ENCODE data around the gene SRXN1. TPM values are rescaled to one million over a fixed set of nuclear protein-coding genes. Genes with fewer than 3 reads are reported as not detected.

Gene SRXN1
- total RNA-seq, 1 donor from 2014 or later: 24.1 TPM

DNA sequence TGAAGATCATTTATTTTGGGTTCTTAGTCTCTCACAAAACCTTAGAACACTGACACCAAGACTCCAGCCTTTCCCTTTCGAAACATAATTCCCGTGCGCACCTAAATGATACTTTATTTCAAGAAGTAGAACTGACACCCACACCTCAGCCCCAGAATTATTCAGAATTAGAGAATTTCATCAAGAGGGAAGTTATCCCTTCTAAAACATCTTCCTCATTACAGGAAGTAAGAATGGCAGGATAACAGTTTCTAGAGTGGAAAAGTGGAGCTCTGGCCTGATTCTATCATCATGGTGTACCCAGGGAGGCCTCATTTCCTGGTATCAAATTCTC is 1.4 kb upstream of the SRXN1 start:
- Mint-ChIP-seq H3K9me3 (no peaks in the 10 kb centered on the region), H3K36me3 (ENCODE audit: low read depth) (peaks cover 16% of the 10 kb centered on the region), H3K4me1 (peaks cover 29% of the 10 kb centered on the region), H3K27ac (no peak overlapping the region), H3K27me3 (peaks cover 42% of the 10 kb centered on the region), H3K4me3 (peak overlapping the region; percentile 83)
- DNase-seq: no peak
- intact Hi-C loops (cut with micrococcal nuclease): no loop called here

DNA sequence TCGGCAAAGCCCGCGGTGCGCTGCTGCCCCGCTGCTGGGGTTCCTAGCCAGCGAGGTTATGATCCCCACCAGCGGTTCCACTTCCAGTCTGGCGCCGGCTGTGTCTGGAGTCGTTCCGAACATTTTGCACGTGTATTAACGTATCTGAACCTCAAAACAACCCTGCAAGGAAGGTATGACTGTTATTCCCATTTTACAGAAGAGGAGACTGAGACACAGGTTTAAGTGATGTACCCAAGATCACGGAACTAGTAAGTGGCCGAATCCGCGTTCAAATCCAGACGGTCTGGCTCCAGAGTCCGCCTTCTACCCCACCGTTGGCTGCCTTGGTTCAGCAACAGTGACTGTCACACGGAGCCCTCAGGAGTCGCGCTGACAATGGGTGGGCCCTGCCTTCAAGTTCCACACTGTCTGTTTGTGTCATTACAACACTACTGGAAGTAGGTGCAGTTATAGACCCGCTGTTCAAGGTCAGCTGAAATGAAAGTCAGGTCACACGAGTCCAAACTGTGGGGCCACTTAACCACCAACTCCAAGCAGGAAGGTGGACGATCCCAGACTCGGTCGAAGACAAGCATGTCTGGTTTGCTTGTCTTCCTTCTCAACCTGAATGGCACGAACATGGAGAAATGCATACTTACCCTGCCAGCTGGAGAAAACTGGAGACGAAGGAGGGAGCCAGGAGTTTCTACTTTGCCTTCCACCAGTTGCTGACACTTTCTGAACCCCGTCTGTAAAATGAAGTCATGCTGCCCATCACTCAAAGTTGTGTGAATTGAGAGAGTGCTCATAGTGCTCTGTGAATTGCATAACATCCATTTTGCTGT is 803 bp upstream of the SRXN1 start:
- H3K27ac Mint-ChIP-seq: peak overlapping the region; percentile 77
- no peak for DNase-seq

DNA sequence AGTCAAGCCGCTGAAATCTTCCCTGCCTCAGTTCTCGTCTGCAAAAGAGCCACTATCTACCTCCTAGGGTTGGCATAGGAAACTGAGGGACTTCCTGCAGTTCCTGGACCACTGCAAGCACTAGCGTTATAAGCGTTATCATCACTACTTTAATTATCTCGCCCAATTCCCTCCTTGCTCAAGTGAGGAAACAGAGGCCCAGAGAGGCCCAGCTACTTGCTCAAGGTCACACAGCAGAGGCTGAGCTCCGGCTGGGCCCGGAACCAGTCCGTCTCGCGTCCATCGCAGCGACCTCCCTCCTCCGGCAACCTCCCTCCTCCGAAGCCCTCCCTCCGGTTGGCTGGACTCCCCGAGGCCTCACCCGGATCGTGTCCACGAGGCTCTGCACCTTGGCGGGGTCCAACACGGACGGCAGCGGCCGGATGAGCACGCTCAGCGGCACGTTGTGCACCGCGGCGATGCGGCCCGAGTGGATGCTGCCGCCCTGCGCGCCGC is 338 bp downstream of the SRXN1 start:
- peak overlapping the region; percentile 91 for H3K4me3 Mint-ChIP-seq
- no peak for DNase-seq
- H3K36me3 Mint-ChIP-seq (ENCODE audit: low read depth): peaks cover 31% of the 10 kb centered on the region
- peaks cover 29% of the 10 kb centered on the region for H3K4me1 Mint-ChIP-seq
- H3K9me3 Mint-ChIP-seq: no peaks in the 10 kb centered on the region
- intact Hi-C loops (cut with micrococcal nuclease): loop anchor here (1.0 to 2.0 kb wide), 2 partner anchors 109 to 182 kb away; partner anchors contain the start of gene CSNK2A1
- H3K27me3 Mint-ChIP-seq: peaks cover 26% of the 10 kb centered on the region
- peak overlapping the region; percentile 84 for H3K27ac Mint-ChIP-seq

More for the DNA sequence above, 803 bp upstream of the SRXN1 start:
- Mint-ChIP-seq H3K27me3 (peaks cover 38% of the 10 kb centered on the region), H3K9me3 (no peaks in the 10 kb centered on the region), H3K4me1 (peaks cover 29% of the 10 kb centered on the region), H3K36me3 (ENCODE audit: low read depth) (peaks cover 20% of the 10 kb centered on the region), H3K4me3 (peak overlapping the region; percentile 83)
- intact Hi-C loops (cut with micrococcal nuclease): loop anchor here (1.0 to 2.0 kb wide), 2 partner anchors 111 to 181 kb away; partner anchors contain the start of gene CSNK2A1

DNA sequence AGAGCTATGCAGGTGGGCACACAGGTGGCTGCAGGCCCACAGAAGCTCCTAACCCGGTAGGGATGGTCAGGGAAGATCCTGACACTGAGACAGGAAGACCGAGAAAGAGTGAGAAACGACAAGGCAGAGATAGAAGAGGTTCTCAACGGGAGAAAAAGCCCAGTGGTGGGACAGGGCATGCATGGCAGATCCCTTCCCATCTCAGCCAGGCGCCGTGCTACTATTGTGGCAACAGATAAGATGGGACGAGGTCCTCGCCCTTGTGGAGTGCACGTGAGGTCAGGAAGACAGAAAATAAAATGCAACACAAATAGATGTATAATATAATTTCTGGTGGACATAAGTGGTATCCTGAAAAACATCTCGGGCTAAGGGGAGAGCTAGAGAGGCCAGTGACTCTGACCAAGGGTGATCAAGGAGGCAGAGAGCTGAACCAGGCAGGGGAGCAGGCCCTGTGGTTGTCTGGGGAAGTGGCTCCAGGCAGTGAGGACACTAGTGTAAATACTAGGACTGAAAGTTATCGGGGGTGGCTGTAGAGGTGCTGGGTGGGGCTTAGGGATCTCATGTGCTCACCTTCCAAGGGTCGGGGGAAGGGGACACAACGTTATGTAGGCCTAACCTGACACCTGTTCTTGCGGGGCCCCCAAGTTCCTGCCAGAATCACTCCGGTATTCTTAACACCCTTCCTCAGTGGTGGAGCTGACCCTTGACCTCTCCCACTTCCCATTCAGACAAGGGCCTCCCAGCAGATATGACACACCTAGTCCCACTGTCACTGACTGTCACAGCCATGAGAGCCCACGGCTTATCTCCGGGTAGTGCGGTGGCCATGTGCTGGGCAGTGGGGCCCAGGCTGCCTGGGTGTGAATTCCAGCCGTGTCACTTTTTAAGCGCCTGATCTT is 1.0 kb downstream of the SRXN1 start:
- Mint-ChIP-seq H3K9me3 (no peaks in the 10 kb centered on the region), H3K27ac (peak overlapping the region; percentile 84), H3K36me3 (ENCODE audit: low read depth) (peaks cover 38% of the 10 kb centered on the region), H3K27me3 (peaks cover 20% of the 10 kb centered on the region), H3K4me1 (peaks cover 29% of the 10 kb centered on the region), H3K4me3 (peak overlapping the region; percentile 91)
- intact Hi-C loops (cut with micrococcal nuclease): loop anchor here (2.0 kb wide), 1 partner anchor 183 kb away; no protein-coding TSS in a partner anchor
- DNase-seq: no peak

DNA sequence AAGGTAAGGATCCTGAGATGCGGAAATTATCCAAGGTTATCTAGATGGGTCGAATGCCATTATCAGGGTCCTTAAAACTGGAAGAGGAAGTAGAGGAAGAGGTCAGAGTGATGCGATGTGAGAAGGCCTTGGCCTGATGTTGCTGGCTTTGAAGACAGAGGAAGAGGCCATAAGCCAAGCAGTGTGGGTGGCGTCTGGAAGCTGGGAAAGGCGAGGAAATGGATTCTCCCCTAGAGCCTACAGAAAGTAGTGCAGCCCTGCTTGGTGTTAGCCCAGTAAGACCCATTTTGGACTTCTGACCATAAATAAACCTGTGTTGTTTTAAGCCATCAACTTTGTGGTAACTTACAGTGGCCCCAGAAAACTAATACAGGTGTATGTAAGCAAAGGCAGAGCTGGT is 2.0 kb downstream of the SRXN1 start:
- Mint-ChIP-seq H3K27me3 (peaks cover 12% of the 10 kb centered on the region), H3K4me3 (peak overlapping the region; percentile 91), H3K27ac (no peak overlapping the region), H3K36me3 (ENCODE audit: low read depth) (peaks cover 42% of the 10 kb centered on the region), H3K4me1 (peaks cover 29% of the 10 kb centered on the region), H3K9me3 (no peaks in the 10 kb centered on the region)
- DNase-seq: no peak
- intact Hi-C loops (cut with micrococcal nuclease): no loop called here

DNA sequence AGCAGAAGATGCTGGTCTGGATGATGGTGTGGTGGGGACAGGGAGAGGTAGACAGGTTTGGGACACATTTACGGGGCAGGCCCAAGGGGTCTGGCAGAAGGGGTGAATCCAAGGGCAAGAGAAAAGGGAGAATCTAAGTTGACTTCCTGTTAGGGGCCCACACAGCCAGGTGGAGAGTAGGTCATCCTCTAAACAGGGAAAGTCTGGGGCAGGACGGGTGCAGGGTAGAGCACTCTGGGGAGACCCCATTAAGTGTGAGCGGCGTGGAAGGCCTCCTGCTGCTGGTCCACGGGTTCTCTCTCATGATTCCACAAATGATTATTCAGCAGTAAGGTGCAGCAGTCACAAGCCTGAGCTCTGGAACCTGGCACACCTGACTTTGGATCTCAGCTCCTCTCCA is 2.7 kb downstream of the SRXN1 start:
- no peaks in the 10 kb centered on the region for H3K9me3 Mint-ChIP-seq
- no peak for DNase-seq
- intact Hi-C loops (cut with micrococcal nuclease): no loop called here
- peaks cover 8% of the 10 kb centered on the region for H3K27me3 Mint-ChIP-seq
- peaks cover 35% of the 10 kb centered on the region for H3K4me1 Mint-ChIP-seq
- peak overlapping the region; percentile 54 for H3K27ac Mint-ChIP-seq
- H3K36me3 Mint-ChIP-seq (ENCODE audit: low read depth): peaks cover 42% of the 10 kb centered on the region
- no peak overlapping the region for H3K4me3 Mint-ChIP-seq

DNA sequence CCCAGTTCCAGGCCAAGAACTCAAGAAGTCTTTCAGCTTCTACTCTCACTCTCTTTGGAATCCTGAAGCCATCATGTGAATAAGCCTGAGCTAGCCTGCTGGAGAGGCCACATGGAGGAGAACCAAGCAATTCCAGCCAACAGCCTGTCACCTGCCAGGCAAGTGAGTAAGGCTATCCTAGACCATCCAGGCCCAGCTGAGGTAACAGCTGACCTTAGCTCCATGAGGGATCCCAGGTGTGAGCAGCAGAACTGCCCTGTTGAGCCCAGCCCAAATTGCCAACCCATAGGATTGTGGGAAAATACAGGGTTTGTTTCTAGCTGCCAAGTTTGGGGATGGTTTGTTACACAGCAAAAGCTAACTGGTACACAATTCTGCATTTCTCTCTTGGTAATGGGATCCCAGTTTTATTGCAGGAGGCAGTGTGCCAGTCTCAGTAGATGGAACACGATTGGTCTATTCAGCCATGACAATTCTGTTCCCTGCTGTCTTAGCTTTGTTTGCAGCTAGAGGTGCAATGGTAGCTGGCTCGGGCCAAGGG is 5.5 kb downstream of the SRXN1 start:
- no peak overlapping the region for H3K4me3 Mint-ChIP-seq
- no peak for DNase-seq
- peaks cover 24% of the 10 kb centered on the region for H3K4me1 Mint-ChIP-seq
- intact Hi-C loops (cut with micrococcal nuclease): no loop called here
- peaks cover 43% of the 10 kb centered on the region for H3K36me3 Mint-ChIP-seq (ENCODE audit: low read depth)
- no peak overlapping the region for H3K27ac Mint-ChIP-seq
- H3K27me3 Mint-ChIP-seq: peaks cover 16% of the 10 kb centered on the region
- no peaks in the 10 kb centered on the region for H3K9me3 Mint-ChIP-seq

DNA sequence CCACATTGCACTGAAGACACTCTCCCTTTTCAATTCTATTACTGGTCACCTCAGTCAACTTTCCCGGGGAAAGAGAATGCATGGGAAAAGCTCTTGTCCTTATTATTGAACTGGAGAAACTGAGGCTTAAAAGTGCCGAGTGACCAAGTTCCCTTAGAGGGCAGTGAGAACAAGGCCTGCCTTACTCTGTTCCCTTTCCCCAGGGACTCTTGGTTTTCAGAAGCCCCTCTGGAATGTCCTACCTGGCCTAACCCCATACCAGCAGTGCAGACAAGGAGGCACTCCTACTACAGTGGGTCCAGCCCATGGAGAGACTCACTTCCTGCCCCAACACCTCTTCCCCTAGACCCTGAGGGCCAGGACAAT is 6.1 kb downstream of the SRXN1 start:
- peaks cover 17% of the 10 kb centered on the region for H3K4me1 Mint-ChIP-seq
- no peaks in the 10 kb centered on the region for H3K9me3 Mint-ChIP-seq
- peaks cover 16% of the 10 kb centered on the region for H3K27me3 Mint-ChIP-seq
- no peak overlapping the region for H3K4me3 Mint-ChIP-seq
- DNase-seq: no peak
- intact Hi-C loops (cut with micrococcal nuclease): no loop called here
- peaks cover 38% of the 10 kb centered on the region for H3K36me3 Mint-ChIP-seq (ENCODE audit: low read depth)
- no peak overlapping the region for H3K27ac Mint-ChIP-seq

DNA sequence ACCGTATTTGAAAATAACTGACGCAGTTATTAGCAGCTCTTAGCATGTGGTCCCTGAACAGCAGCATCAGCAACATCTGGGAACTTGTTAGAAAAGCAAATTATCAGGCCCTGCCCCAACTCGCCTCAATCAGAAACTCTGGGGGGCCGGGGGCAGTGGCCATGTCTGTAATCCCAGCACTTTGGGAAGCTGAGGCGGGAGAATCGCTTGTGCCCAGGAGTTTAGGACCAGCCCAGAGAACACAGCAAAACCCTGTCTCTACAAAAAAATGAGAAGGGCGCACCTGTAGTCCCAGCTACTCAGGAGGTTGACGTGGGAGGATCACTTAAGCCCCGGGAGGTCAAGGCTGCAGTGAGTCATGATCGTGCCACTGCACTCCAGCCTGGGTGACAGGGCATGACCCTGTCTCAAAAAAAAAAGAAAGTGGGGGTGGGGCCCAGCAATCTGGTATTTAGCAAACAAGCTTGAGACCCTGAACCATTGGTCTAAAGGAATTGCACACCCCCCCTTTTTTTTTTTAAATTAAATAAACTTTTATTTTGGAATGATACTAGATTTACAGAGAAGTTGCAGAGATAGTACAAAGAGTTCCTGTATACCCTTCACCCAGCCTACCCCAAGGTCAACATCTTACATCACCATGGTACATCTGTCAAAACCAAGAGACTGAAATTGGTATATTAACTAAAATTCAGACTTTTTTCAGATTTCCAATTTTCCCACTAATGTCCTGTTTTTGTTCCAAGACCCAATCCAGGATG is 6.7 kb downstream of the SRXN1 start:
- intact Hi-C loops (cut with micrococcal nuclease): no loop called here
- no peak for DNase-seq
- Mint-ChIP-seq H3K27me3 (peaks cover 19% of the 10 kb centered on the region), H3K4me1 (peaks cover 15% of the 10 kb centered on the region), H3K4me3 (no peak overlapping the region), H3K36me3 (ENCODE audit: low read depth) (peaks cover 36% of the 10 kb centered on the region), H3K27ac (no peak overlapping the region), H3K9me3 (no peaks in the 10 kb centered on the region)

DNA sequence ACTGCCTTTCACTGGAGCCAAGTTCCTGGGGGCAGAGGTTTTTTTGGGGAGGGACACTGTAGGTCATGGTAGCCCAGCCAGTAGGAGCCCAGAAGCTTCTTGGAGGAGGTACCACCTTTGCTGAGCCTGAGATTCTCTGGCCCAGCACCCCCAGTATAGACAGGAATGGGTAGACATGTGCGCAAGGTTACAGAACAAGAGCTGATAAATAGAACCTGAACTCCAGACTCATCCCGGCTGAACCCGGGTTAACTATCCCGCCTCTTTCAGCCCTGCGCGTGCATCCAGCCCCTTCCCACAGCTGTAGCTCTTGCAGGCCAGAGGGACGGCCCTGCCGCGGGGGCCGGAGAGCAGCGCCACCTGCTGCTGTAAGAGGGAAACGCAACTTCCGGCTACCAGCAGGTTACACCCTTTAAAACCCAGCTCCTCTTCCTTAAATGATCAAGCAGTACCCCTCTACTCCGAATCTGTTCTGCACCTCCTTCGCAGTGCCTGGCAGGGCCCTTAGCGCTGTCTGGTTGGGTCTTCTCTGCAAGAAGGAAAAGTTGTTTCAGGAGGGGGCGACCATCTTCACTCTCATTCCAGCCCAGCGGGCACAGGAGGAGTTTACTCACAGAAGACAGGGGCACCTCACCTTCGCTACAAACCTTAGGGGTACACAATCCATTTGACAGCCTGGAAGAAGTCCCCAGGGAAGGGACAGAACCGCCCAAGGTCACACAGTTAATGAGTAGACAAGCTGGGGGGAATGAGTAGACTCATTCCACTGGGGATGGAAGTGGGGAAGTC is 7.5 kb downstream of the SRXN1 start:
- Mint-ChIP-seq H3K36me3 (ENCODE audit: low read depth) (peaks cover 33% of the 10 kb centered on the region), H3K27me3 (peaks cover 22% of the 10 kb centered on the region), H3K4me1 (peaks cover 11% of the 10 kb centered on the region), H3K27ac (no peak overlapping the region), H3K9me3 (no peaks in the 10 kb centered on the region), H3K4me3 (no peak overlapping the region)
- intact Hi-C loops (cut with micrococcal nuclease): loop anchor here (1.0 to 2.0 kb wide), 2 partner anchors 83 to 291 kb away; no protein-coding TSS in a partner anchor
- peak; percentile 93 for DNase-seq

DNA sequence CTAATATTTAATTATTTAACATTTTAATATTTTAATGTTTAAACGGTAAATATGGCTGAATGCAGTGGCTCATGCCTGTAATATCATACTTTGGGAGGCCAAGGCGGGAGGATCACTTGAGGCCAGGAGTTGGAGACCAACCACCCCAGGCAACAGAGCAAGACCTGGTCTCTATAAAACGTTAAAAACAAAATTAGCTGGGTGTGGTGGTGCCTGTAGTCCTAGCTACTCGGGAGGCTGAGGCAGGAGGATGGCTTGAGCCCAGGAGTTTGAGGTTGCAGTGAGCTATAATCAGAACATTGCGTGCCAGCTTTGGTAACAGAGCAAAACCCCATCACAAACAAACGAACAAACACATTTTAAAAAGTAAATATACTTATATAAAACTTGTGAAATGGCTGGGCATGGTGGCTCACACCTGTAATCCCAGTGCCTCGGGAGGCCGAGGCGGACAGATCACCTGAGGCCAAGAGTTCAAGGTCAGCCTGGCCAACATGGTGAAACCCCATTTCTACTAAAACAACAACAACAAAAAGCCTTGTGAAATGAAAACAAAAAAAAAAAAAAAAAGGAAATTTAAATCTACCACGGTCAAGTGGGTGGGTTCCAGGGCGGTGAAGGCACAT is 8.2 kb downstream of the SRXN1 start:
- no peak overlapping the region for H3K4me3 Mint-ChIP-seq
- H3K27me3 Mint-ChIP-seq: peaks cover 25% of the 10 kb centered on the region
- intact Hi-C loops (cut with micrococcal nuclease): loop anchor here (1.0 to 2.0 kb wide), 2 partner anchors 83 to 290 kb away; no protein-coding TSS in a partner anchor
- peaks cover 28% of the 10 kb centered on the region for H3K36me3 Mint-ChIP-seq (ENCODE audit: low read depth)
- H3K9me3 Mint-ChIP-seq: no peaks in the 10 kb centered on the region
- no peak overlapping the region for H3K27ac Mint-ChIP-seq
- peaks cover 11% of the 10 kb centered on the region for H3K4me1 Mint-ChIP-seq
- no peak for DNase-seq
